NCI-H82 treated with DMSO at 0.1 percent for 48 hours (cell line): Measurements from ENCODE around the gene HNF4A.
A peak's percentile ranks its signal among the peaks of the same experiment; 100 is the strongest.
"Not testable (repeated sequence)": the region's sequence is repeated elsewhere in the genome, so short reads cannot be mapped to it uniquely, and the experiment has no call there.

Experiments
- DNase-seq: peaks from one replicate; lab custom pipeline; 2025; ENCODE audit not compliant: unreplicated experiment; lab: John Stamatoyannopoulos, UW

Gene HNF4A

DNA sequence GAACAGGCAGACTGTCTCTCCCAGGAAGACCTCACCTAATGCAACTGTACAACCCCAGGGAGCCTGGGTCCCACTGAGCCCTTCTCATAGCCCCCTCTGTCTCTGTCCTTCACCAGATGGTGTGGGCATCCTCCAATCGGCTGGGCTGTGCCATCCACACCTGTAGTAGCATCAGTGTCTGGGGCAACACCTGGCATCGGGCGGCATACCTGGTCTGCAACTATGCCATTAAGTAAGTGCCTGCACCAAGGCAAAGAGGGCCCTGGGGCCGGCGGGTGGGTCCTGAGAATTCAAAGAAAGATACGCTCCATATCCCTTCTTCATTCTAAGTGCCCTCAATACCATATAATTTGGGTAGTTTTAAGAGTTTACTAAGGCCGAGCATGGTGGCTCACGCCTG, 10.4 kb upstream of the HNF4A start:
- no peak for DNase-seq

DNA sequence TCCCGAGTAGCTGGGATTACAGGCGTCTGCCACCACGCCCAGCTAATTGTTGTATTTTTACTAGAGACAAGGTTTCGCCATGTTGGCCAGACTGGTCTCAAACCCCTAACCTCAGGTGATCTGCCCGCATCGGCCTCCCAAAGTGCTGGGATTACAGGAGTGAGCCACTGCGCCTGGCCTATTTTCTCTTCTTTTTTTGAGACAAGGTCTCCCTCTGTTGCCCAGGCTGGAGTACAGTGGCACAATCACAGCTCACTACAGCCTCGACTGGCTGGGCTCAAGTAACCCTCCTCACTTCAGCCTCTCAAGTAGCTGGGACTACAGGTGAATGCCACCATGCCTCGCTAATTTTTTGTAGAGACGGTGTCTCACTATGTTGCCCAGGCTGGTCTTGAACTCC, 9.6 kb upstream of the HNF4A start:
- DNase-seq, result not testable (repeated sequence)

DNA sequence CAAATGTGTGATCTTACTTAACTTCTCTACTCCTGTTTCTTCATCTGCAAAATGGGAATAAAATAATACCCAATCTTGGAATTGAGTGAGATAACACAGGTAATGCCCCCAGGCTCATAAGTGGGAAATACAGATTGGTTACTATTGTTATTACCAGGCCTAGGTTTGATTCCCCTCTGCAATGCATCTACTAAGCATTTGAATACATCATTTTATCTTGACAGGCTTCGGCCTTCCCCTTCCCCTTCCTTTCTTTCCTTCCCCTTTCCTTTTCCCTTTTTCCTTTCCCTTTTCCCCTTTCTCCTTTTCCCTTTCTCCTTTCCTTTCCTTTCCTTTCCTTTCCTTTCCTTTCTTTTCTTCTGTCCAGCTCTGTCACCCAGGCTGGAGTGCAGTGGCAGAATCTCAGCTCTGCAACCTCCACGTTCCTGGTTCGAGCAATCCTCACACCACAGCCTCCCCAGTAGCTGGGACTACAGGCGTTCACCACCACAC, 7.3 kb upstream of the HNF4A start:
- no peak for DNase-seq

GRCh38 chr20:44349349-44349748, 6.2 kb upstream of the HNF4A start:
- DNase-seq, result no peak

- no peak for DNase-seq
Measured at GRCh38 chr20:44350567-44350966, 4.9 kb upstream of the HNF4A start.

DNA sequence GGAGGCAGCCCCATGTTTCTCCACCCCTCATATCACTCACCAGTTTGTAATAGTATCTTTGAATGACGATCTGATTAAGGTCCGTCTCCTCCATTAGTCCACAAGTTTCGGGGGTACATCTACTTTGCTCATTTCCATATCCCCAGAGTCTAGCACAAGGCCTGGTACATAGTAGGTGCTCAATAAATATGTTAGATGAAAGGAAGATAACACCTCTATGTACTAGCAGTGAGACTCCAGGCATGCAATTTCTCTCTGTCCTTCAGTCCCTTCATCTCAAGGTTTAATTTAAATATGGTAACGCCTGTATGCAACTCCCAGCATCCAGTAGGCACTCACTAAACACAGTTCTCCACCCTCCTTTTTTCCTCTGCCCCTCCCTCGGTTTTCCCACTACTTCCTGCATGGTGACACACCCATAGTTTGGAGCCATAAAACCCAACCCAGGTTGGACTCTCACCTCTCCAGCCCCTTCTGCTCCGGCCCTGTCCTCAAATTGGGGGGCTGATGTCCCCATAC, 461 bp upstream of the HNF4A start:
- no peak for DNase-seq

DNA sequence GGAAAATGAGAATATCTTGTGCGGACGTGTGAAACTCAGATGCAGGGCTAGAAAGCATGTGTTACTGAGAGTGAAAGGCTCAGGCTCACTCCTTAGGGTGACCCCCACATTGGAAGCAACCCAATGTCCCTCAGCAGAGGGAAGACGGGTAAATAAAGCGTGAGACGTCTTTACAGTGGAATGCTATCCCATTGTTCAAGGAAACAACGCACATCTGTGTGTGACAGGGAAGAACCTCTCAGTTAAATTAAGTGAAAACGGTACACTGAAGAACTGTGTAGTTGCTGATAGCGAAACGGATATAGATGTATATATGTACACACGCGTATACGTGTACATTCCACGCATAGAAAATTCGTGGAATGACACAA, 839 bp downstream of the HNF4A start:
- DNase-seq, result no peak

- no peak for DNase-seq
Measured at GRCh38 chr20:44357020-44357419, 1.5 kb downstream of the HNF4A start.

DNA sequence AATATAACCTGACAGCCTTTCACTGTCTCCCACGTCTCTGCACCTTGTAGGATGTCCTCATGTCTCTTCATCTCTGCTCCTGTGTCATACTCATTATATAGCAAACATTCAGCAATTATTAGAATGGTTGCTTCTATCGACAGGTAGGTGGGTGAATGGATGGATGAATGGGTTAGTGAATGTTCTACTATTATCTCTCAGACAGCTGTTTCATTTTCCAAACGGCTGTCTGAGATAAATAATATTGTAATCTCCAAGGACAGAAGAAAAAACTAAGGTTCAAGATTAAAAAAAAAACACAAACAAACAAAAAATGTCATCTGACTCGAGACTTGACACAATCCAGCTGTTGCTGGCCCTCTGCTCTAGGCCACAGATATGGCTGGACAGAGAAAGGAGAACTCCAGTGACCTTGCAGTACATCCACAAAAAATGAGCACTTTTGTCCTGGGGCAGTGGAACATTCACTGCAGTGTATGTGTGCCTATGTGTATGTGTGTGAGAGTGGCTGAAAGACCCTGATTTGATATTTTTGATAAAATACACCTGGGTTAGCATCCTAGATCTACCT, 2.1 kb downstream of the HNF4A start:
- no peak for DNase-seq

DNA sequence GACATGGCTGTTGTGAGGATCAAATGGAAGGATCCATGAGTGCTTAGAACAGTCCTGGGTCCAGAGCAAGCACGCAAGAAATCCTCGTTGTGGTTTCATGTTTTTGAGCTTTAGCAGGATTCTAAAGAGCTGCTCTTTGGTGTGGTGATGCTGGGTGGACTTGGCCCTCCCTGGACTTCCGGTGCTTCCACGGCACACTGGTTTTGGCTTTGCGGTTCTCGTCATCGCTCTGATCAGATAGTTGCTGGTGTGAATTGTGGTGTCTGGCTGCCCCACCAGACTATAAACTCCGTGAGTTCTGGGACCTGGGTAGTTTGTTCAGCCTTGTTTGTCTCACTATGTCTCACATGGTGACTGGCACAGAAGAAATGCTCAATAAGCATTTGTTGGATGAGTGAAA, 3.3 kb downstream of the HNF4A start:
- DNase-seq, result no peak

GRCh38 chr20:44360221-44360620, 4.7 kb downstream of the HNF4A start:
- DNase-seq, result no peak

GRCh38 chr20:44361021-44361420, 5.5 kb downstream of the HNF4A start:
- DNase-seq, result no peak

GRCh38 chr20:44362466-44362940, 7.0 kb downstream of the HNF4A start:
- no peak for DNase-seq

DNA sequence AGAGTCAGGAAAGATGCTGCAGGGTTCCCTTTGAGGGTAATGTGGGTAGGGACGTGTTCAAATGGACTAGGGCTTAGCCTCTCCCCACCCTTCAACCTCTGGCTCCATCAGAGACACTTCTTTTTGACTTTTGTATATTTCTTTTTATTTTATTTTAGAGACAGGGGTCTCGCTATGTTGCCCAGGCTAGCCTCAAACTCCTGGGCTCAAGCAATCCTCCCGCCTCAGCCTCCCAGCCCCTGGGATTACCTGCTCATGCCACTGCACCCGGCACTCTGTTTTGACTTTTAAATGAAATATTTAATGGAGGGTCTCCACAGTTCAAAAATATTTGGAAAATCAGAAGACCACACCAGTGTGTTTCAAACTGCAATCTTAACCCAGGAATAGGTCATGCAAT, 8.6 kb downstream of the HNF4A start:
- DNase-seq, result no peak

GRCh38 chr20:44364780-44365179, 9.3 kb downstream of the HNF4A start:
- no peak for DNase-seq

DNA sequence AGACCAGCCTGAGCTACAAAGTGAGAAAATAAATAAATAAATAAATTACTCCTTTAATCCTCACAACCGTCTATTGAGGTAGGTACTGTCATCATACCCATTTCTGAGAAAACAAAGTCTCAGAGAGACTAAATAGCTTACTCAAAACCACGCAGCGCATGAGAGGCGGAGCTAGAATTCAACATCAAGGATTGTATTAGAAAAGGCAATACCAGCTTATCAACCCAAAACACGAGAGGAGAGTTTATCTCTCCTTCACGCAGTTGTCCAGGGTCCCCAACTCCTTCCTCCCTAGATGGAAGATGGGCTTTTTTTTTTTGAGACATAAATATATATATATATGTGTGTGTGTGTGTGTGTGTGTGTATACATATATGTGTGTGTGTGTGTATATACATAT, 12.2 kb downstream of the HNF4A start:
- DNase-seq, result no peak

DNA sequence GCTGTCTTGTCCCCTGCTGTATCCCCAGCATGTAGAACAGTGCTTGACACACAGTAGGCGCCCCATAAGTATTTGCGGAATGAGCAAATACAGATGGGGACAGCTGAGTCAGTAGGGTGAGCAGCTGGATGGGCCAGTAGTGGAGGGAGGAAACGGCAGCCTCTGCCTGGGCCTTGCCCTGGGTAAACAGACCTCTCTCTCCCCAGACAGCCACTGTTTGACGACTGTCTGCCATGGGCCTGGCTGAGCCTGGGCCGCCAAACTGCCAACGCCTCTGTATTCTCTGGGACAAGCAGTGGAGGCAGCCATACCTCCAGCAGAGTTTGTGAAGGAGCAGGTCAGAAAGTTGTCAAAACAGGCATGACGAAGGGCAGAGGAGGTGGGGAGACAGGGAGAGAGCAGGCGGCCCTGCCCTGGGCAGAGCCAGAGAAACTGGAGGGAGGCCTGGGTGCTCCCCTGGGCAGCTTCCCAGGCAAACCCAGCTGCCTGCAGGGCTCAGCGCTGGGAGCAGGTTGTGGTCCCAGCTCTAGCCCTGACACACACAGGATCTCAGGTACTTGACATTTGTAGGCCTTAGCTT, 15.2 kb downstream of the HNF4A start:
- no peak for DNase-seq

DNA sequence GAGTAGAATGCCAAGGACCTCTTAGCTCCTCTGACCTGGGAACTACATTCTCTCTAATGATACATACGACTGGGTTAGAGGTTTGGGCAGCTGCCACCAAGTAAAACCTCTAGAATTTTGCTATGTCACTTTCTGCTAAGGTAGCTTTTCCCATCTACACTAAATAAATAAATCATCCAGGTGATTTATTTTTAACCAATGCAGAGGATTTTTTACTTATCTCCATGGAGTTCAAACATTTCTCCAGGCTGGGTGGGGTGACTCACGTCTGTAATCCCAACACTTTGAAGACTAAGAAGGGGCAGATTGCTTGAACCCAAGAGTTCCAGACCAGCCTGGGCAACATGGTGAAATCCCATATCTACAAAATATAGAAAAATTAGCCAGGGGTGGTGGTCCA, 27.1 kb downstream of the HNF4A start:
- no peak for DNase-seq

- peak; percentile 30 for DNase-seq
Measured at GRCh38 chr20:44384423-44385027, 29.0 kb downstream of the HNF4A start.

- DNase-seq, result peak; percentile 61
Measured at GRCh38 chr20:44388466-44389023, 33.0 kb downstream of the HNF4A start.

DNA sequence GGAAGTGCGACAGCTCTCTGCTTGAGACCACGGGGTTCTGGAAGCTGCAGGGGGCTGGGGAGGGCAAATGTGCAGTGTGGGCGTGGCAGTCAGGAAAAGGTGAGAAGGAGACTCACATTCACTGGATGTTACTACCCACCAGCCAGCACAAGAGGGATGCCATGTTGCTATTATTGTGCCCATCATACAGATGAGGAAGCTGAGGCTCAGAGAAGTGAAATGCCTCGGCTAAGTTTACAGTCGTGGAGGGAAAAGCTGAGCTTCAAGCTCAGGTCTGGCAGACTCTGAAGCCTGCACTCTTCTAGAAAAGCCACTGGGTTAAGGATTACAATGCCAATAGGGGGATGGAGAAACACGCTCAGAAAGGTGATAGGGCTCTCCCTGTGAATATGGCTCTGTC, 34.4 kb downstream of the HNF4A start:
- no peak for DNase-seq

- no peak for DNase-seq
Measured at GRCh38 chr20:44390280-44390679, 34.8 kb downstream of the HNF4A start.
